Stomach smooth muscle (tissue), 2 donors: Measurements from ENCODE around the gene LRRC27.
"Not testable (repeated sequence)": the region's sequence is repeated elsewhere in the genome, so short reads cannot be mapped to it uniquely, and the experiment has no call there.

Experiments used
- H3K27ac ChIP-seq: one replicate; pipeline ENCODE4 v1.7.0; 2013; ENCODE audit warnings: mild to moderate bottlenecking, low read length, inconsistent platforms
- H3K27me3 ChIP-seq, 2 donors: one replicate each; pipeline ENCODE4 v1.7.0; 2013; ENCODE audit warnings: low read length in 2 of 2; ENCODE audit not compliant: insufficient read depth in 2 of 2, control insufficient read depth in 1 of 2
- H3K36me3 ChIP-seq, 2 donors: one replicate each; pipeline ENCODE4 v1.7.0; 2013; ENCODE audit warnings: low read length in 2 of 2; ENCODE audit not compliant: control insufficient read depth in 2 of 2, insufficient read depth in 2 of 2
- H3K4me1 ChIP-seq: one replicate; pipeline ENCODE4 v1.7.0; 2013; ENCODE audit warnings: low read length; ENCODE audit not compliant: control insufficient read depth, insufficient read depth
- H3K4me3 ChIP-seq, 2 donors: one replicate each; pipeline ENCODE4 v1.7.0; 2013; ENCODE audit warnings: low read length in 2 of 2
- H3K9ac ChIP-seq, 2 donors: one replicate each; pipeline ENCODE4 v1.7.0; 2013; ENCODE audit warnings: low read length in 2 of 2, mild to moderate bottlenecking in 1 of 2
- H3K9me3 ChIP-seq, 2 donors: one replicate each; pipeline ENCODE4 v1.7.0; 2013; ENCODE audit warnings: low read length in 2 of 2; ENCODE audit not compliant: control insufficient read depth in 2 of 2
- donor health status: healthy.
- donor health status: Pancreatic carcinoma.

LRRC27 gene

GRCh38 chr10:132375795-132376297 lies 43.9 kb downstream of the LRRC27 start:
- Histone ChIP-seq H3K9ac (no peak overlapping the region), H3K27ac (no peak overlapping the region), H3K36me3 (peaks cover 6% of the 10 kb centered on the region in 2 donors), H3K9me3 (no peaks in the 10 kb centered on the region), H3K4me1 (no peaks in the 10 kb centered on the region), H3K4me3 (no peak overlapping the region), H3K27me3 (no peaks in the 10 kb centered on the region)

GRCh38 chr10:132376394-132376851 lies 44.4 kb downstream of the LRRC27 start:
- Histone ChIP-seq H3K27ac (no peak overlapping the region), H3K36me3 (peaks cover 6% of the 10 kb centered on the region in 2 donors), H3K4me1 (no peaks in the 10 kb centered on the region), H3K27me3 (no peaks in the 10 kb centered on the region), H3K4me3 (no peak overlapping the region), H3K9ac (no peak overlapping the region), H3K9me3 (no peaks in the 10 kb centered on the region)

- Histone ChIP-seq H3K9ac (no peak overlapping the region), H3K27me3 (no peaks in the 10 kb centered on the region), H3K36me3 (peaks cover 6% of the 10 kb centered on the region in 2 donors), H3K4me1 (no peaks in the 10 kb centered on the region), H3K27ac (no peak overlapping the region), H3K9me3 (peaks cover 0 to 3% of the 10 kb centered on the region in 2 donors), H3K4me3 (no peak overlapping the region)
Measured at GRCh38 chr10:132377326-132377725, 45.3 kb downstream of the LRRC27 start.

- H3K9ac ChIP-seq, H3K9me3 ChIP-seq, H3K4me3 ChIP-seq, H3K4me1 ChIP-seq, H3K36me3 ChIP-seq, H3K27me3 ChIP-seq, H3K27ac ChIP-seq: not testable (repeated sequence)
Measured at GRCh38 chr10:132379026-132379425, 47.0 kb downstream of the LRRC27 start.

- H3K4me3 ChIP-seq, H3K27ac ChIP-seq, H3K4me1 ChIP-seq, H3K36me3 ChIP-seq, H3K27me3 ChIP-seq, H3K9ac ChIP-seq, H3K9me3 ChIP-seq: not testable (repeated sequence)
Measured at GRCh38 chr10:132380986-132381385, 49.0 kb downstream of the LRRC27 start.

- no peak overlapping the region for H3K9ac ChIP-seq
- no peaks in the 10 kb centered on the region for H3K27me3 ChIP-seq
- no peak overlapping the region for H3K4me3 ChIP-seq
- no peak overlapping the region for H3K27ac ChIP-seq
- H3K9me3 ChIP-seq = peaks cover 0 to 3% of the 10 kb centered on the region in 2 donors
- H3K4me1 ChIP-seq = no peaks in the 10 kb centered on the region
- H3K36me3 ChIP-seq = peaks cover 6% of the 10 kb centered on the region in 2 donors
Measured at GRCh38 chr10:132381741-132382140, 49.7 kb downstream of the LRRC27 start.

GRCh38 chr10:132382231-132382922 lies 50.4 kb downstream of the LRRC27 start:
- H3K36me3 ChIP-seq = peaks cover 4 to 6% of the 10 kb centered on the region in 2 donors
- H3K9me3 ChIP-seq = peaks cover 0 to 3% of the 10 kb centered on the region in 2 donors
- no peaks in the 10 kb centered on the region for H3K4me1 ChIP-seq
- H3K4me3 ChIP-seq = no peak overlapping the region
- H3K9ac ChIP-seq = no peak overlapping the region
- no peaks in the 10 kb centered on the region for H3K27me3 ChIP-seq
- H3K27ac ChIP-seq = no peak overlapping the region

GRCh38 chr10:132383101-132383500 lies 51.1 kb downstream of the LRRC27 start:
- no peak overlapping the region for H3K4me3 ChIP-seq
- H3K9ac ChIP-seq = no peak overlapping the region
- H3K27me3 ChIP-seq = no peaks in the 10 kb centered on the region
- H3K4me1 ChIP-seq = peaks cover 3% of the 10 kb centered on the region
- H3K27ac ChIP-seq = no peak overlapping the region
- H3K9me3 ChIP-seq = peaks cover 0 to 3% of the 10 kb centered on the region in 2 donors
- peaks cover 3 to 6% of the 10 kb centered on the region in 2 donors for H3K36me3 ChIP-seq

- peaks cover 0 to under 1% of the 10 kb centered on the region in 2 donors for H3K36me3 ChIP-seq
- no peak overlapping the region for H3K27ac ChIP-seq
- H3K4me3 ChIP-seq = no peak overlapping the region
- H3K9ac ChIP-seq = no peak overlapping the region
- H3K4me1 ChIP-seq = peaks cover 3% of the 10 kb centered on the region
- H3K9me3 ChIP-seq = peaks cover 0 to 3% of the 10 kb centered on the region in 2 donors
- no peaks in the 10 kb centered on the region for H3K27me3 ChIP-seq
Measured at GRCh38 chr10:132383751-132384196, 51.8 kb downstream of the LRRC27 start.

GRCh38 chr10:132384618-132385388 lies 52.8 kb downstream of the LRRC27 start:
- H3K9me3 ChIP-seq = peaks cover 0 to 3% of the 10 kb centered on the region in 2 donors
- no peak overlapping the region for H3K27ac ChIP-seq
- H3K36me3 ChIP-seq = no peaks in the 10 kb centered on the region
- H3K4me3 ChIP-seq = no peak overlapping the region
- H3K27me3 ChIP-seq = peaks cover 0 to 4% of the 10 kb centered on the region in 2 donors
- peaks cover 6% of the 10 kb centered on the region for H3K4me1 ChIP-seq
- no peak overlapping the region for H3K9ac ChIP-seq

GRCh38 chr10:132385389-132385667 lies 53.3 kb downstream of the LRRC27 start:
- Histone ChIP-seq H3K4me3 (no peak overlapping the region), H3K27me3 (peaks cover 0 to 4% of the 10 kb centered on the region in 2 donors), H3K9me3 (peaks cover 0 to 3% of the 10 kb centered on the region in 2 donors), H3K9ac (no peak overlapping the region), H3K4me1 (peaks cover 6% of the 10 kb centered on the region), H3K27ac (no peak overlapping the region), H3K36me3 (no peaks in the 10 kb centered on the region)
